HEK293 (cell line): ENCODE data around the gene IL17F.
A peak's percentile ranks its signal among the peaks of the same experiment; 100 is the strongest.

ENCODE experiments used
- CTCF ChIA-PET: fragments of 350-600 bp; formaldehyde crosslinking; extraction: SDS; loops from one replicate; lab custom pipeline; 2021; ENCODE audit warnings: antibody characterized with exemption; lab: Yijun Ruan, JAX
- POLR2A ChIA-PET: fragments of 300-600 bp; formaldehyde crosslinking; extraction: SDS; loops from one replicate; lab custom pipeline; 2020; ENCODE audit warnings: antibody characterized with exemption, inconsistent platforms; lab: Yijun Ruan, JAX
- H3K27ac ChIP-seq: fragments of 200-500 bp; sonication (Bioruptor generic); 2 replicates; pipeline ENCODE4 v1.5.1; 2014; ENCODE audit warnings: low read depth, low read length, control low read depth, inconsistent platforms; ENCODE audit errors: extremely low read depth
- H3K36me3 ChIP-seq, 2 experiments: fragments of 200-500 bp in 1 of 2; sonication (Bioruptor generic) in 1 of 2; 1 replicate in 1 of 2; 2 replicates in 1 of 2; pipeline ENCODE4 v1.5.1; 2014 to 2017; ENCODE audit warnings: inconsistent platforms in 2 of 2, low read length in 2 of 2; ENCODE audit not compliant: control insufficient read depth in 2 of 2, insufficient read depth in 1 of 2
- H3K4me1 ChIP-seq: fragments of 200-500 bp; sonication (Bioruptor generic); 2 replicates; pipeline ENCODE4 v1.5.1; 2014; ENCODE audit warnings: mild to moderate bottlenecking, low read length, inconsistent platforms; ENCODE audit not compliant: control insufficient read depth, insufficient read depth
- H3K4me3 ChIP-seq: 2 replicates; pipeline ENCODE4 v1.5.1; 2011; ENCODE audit warnings: low read depth, mild to moderate bottlenecking, control low read depth, low read length, moderate library complexity
- H3K9me3 ChIP-seq: fragments of 200-500 bp; sonication (Bioruptor generic); 2 replicates; pipeline ENCODE4 v1.5.1; 2014; ENCODE audit warnings: low read depth, low read length, inconsistent platforms; ENCODE audit not compliant: control insufficient read depth, insufficient read depth
- BCL11B ChIP-seq: fragments of 450-650 bp; formaldehyde crosslinking; IDR thresholded peaks from 2 replicates; pipeline ENCODE4 v1.5.1; 2016; ENCODE audit warnings: low read depth, missing biosample characterization, missing genetic modification characterization
- IKZF3 ChIP-seq: fragments of 450-650 bp; IDR thresholded peaks from 2 replicates; pipeline ENCODE4 v1.5.0; 2018; ENCODE audit warnings: missing biosample characterization, mild to moderate bottlenecking, missing genetic modification characterization, moderate library complexity
- KLF7 ChIP-seq: fragments of 450-650 bp; formaldehyde crosslinking; IDR thresholded peaks from 2 replicates; pipeline ENCODE4 v1.5.1; 2016; ENCODE audit warnings: missing biosample characterization, missing genetic modification characterization, borderline replicate concordance
- KLF8 ChIP-seq: fragments of 450-650 bp; formaldehyde crosslinking; IDR thresholded peaks from 2 replicates; pipeline ENCODE4 v1.5.1; 2016; ENCODE audit warnings: missing biosample characterization, missing genetic modification characterization
- OSR2 ChIP-seq: fragments of 450-650 bp; formaldehyde crosslinking; IDR thresholded peaks from 2 replicates; pipeline ENCODE4 v1.5.1; 2016; ENCODE audit warnings: missing biosample characterization, missing genetic modification characterization
- REPIN1 ChIP-seq: fragments of 450-650 bp; formaldehyde crosslinking; IDR thresholded peaks from 2 replicates; pipeline ENCODE4 v1.5.1; 2017; ENCODE audit warnings: missing biosample characterization, missing genetic modification characterization, low read depth
- TCF7L2 ChIP-seq: IDR thresholded peaks from 2 replicates; pipeline ENCODE4 v1.6.1; 2011; ENCODE audit warnings: low read depth, mild to moderate bottlenecking, inconsistent platforms, low read length, moderate library complexity, borderline replicate concordance
- ZBTB11 ChIP-seq: fragments of 450-650 bp; formaldehyde crosslinking; conservative IDR thresholded peaks from 2 replicates; pipeline ENCODE4 v1.5.1; 2016; ENCODE audit warnings: low read depth, missing biosample characterization, missing genetic modification characterization
- ZBTB20 ChIP-seq: fragments of 450-650 bp; formaldehyde crosslinking; IDR thresholded peaks from 2 replicates; pipeline ENCODE4 v1.5.1; 2016; ENCODE audit warnings: missing biosample characterization, missing genetic modification characterization
- ZFP37 ChIP-seq: fragments of 450-650 bp; formaldehyde crosslinking; IDR thresholded peaks from 2 replicates; pipeline ENCODE4 v1.5.1; 2016; ENCODE audit warnings: missing biosample characterization, missing genetic modification characterization
- ZNF121 ChIP-seq: fragments of 450-650 bp; formaldehyde crosslinking; IDR thresholded peaks from 2 replicates; pipeline ENCODE4 v1.5.1; 2016; ENCODE audit warnings: missing biosample characterization, missing genetic modification characterization
- ZNF16 ChIP-seq: fragments of 450-650 bp; formaldehyde crosslinking; IDR thresholded peaks from 2 replicates; pipeline ENCODE4 v1.5.1; 2016; ENCODE audit warnings: low read depth, missing biosample characterization, missing genetic modification characterization
- ZNF174 ChIP-seq: fragments of 450-650 bp; formaldehyde crosslinking; IDR thresholded peaks from 2 replicates; pipeline ENCODE4 v1.5.0; 2017; ENCODE audit warnings: missing biosample characterization, mild to moderate bottlenecking, missing genetic modification characterization
- ZNF211 ChIP-seq: fragments of 450-650 bp; formaldehyde crosslinking; IDR thresholded peaks from 2 replicates; pipeline ENCODE4 v1.5.1; 2016; ENCODE audit warnings: low read depth, missing biosample characterization, missing genetic modification characterization
- ZNF214 ChIP-seq: fragments of 450-650 bp; formaldehyde crosslinking; IDR thresholded peaks from 2 replicates; pipeline ENCODE4 v1.5.1; 2017; ENCODE audit warnings: missing biosample characterization, mild to moderate bottlenecking, missing genetic modification characterization, borderline replicate concordance
- ZNF302 ChIP-seq: fragments of 450-650 bp; formaldehyde crosslinking; IDR thresholded peaks from 2 replicates; pipeline ENCODE4 v1.5.1; 2016; ENCODE audit warnings: missing biosample characterization, missing genetic modification characterization, low read depth
- ZNF433 ChIP-seq: fragments of 450-650 bp; formaldehyde crosslinking; IDR thresholded peaks from 2 replicates; pipeline ENCODE4 v1.5.1; 2016; ENCODE audit warnings: missing biosample characterization, missing genetic modification characterization, low read depth
- ZNF514 ChIP-seq: fragments of 450-650 bp; formaldehyde crosslinking; IDR thresholded peaks from 2 replicates; pipeline ENCODE4 v1.5.1; 2016; ENCODE audit warnings: missing biosample characterization, missing genetic modification characterization
- ZNF555 ChIP-seq: fragments of 450-650 bp; formaldehyde crosslinking; conservative IDR thresholded peaks from 2 replicates; pipeline ENCODE4 v1.5.1; 2017; ENCODE audit warnings: missing biosample characterization, mild to moderate bottlenecking, missing genetic modification characterization, inconsistent platforms
- ZNF596 ChIP-seq: fragments of 450-650 bp; IDR thresholded peaks from 2 replicates; pipeline ENCODE4 v1.5.0; 2018; ENCODE audit warnings: missing biosample characterization, mild to moderate bottlenecking, missing genetic modification characterization, moderate library complexity
- ZNF629 ChIP-seq: fragments of 450-650 bp; formaldehyde crosslinking; IDR thresholded peaks from 2 replicates; pipeline ENCODE4 v1.5.1; 2017; ENCODE audit warnings: missing biosample characterization, missing genetic modification characterization
- ZNF670 ChIP-seq: fragments of 450-650 bp; formaldehyde crosslinking; IDR thresholded peaks from 2 replicates; pipeline ENCODE4 v1.5.1; 2016; ENCODE audit warnings: missing biosample characterization, missing genetic modification characterization, low read depth
- ZNF791 ChIP-seq: fragments of 450-650 bp; formaldehyde crosslinking; IDR thresholded peaks from 2 replicates; pipeline ENCODE4 v1.5.1; 2016; ENCODE audit warnings: missing biosample characterization, missing genetic modification characterization
- ZXDB ChIP-seq: fragments of 450-650 bp; formaldehyde crosslinking; IDR thresholded peaks from 2 replicates; pipeline ENCODE4 v1.5.1; 2016; ENCODE audit warnings: missing biosample characterization, missing genetic modification characterization

The IL17F gene

GRCh38 chr6:52243282-52243893 lies 912 bp downstream of the IL17F start (continued):
- no peak for TF ChIP-seq ZFP37 (tag by site-specific recombination)

- TF ChIP-seq ZNF514 (tag by site-specific recombination) = no peak
- TF ChIP-seq OSR2 (tag by site-specific recombination) = 0 out of 2 replicates have a peak, but pooled peaks have one; percentile 42
- no peak for TF ChIP-seq ZNF555 (tag by site-specific recombination)
- no peak for TF ChIP-seq ZNF121
- no peak for TF ChIP-seq ZNF596 (tag by site-specific recombination)
- TF ChIP-seq ZNF433 (tag by site-specific recombination) = no peak
- no peak for TF ChIP-seq ZNF629
- TF ChIP-seq ZNF211 (tag by site-specific recombination) = no peak
- TF ChIP-seq TCF7L2 = peak; percentile 44; the same call in 1 of the 2 replicates
- no peak for TF ChIP-seq ZBTB11
- TF ChIP-seq ZNF16 (tag by site-specific recombination) = no peak
- no peak for TF ChIP-seq ZNF214
- TF ChIP-seq KLF7 (tag by site-specific recombination) = no peak
- TF ChIP-seq BCL11B = no peak
- no peak for TF ChIP-seq KLF8 (tag by site-specific recombination)
- no peak for TF ChIP-seq ZNF174 (tag by site-specific recombination)
- peak; percentile 45; the same call in 1 of the 2 replicates for TF ChIP-seq ZBTB20 (tag by site-specific recombination)
- TF ChIP-seq ZNF670 (tag by site-specific recombination) = no peak
- TF ChIP-seq REPIN1 (tag by site-specific recombination) = no peak
- TF ChIP-seq IKZF3 = no peak
- no peak for TF ChIP-seq ZNF302 (tag by site-specific recombination)
- peak; percentile 33; the same call in 1 of the 2 replicates for TF ChIP-seq ZXDB (tag by site-specific recombination)
- TF ChIP-seq ZNF791 (tag by site-specific recombination) = no peak
- Histone ChIP-seq H3K4me1 (peaks cover 19% of the 10 kb centered on the region), H3K27ac (no peak overlapping the region), H3K9me3 (no peaks in the 10 kb centered on the region), H3K4me3 (no peak overlapping the region), H3K36me3 (no peaks in the 10 kb centered on the region)
- ChIA-PET POLR2A (no interaction called here), CTCF (interaction anchor here (0.8 to 4.4 kb wide), 6 partner anchors 9 to 357 kb away, joined by 3 to 39 read pairs (median 13); no protein-coding TSS in a partner anchor)
Observed at GRCh38 chr6:52241819-52242218, 2.5 kb downstream of the IL17F start.
